BLaER1 (cell line): ENCODE measurements around the gene CALM1.
A peak's percentile ranks its signal among the peaks of the same experiment; 100 is the strongest.

Experiments
- H3K27ac ChIP-seq: shearing (Covaris generic); formaldehyde crosslinking; 2 replicates; pipeline ENCODE4 v1.8.1; 2022
- H3K27me3 ChIP-seq: shearing (Covaris generic); formaldehyde crosslinking; 2 replicates; pipeline ENCODE4 v1.8.1; 2022
- H3K36me3 ChIP-seq: shearing (Covaris generic); formaldehyde crosslinking; 2 replicates; pipeline ENCODE4 v1.8.1; 2022
- H3K4me1 ChIP-seq: shearing (Covaris generic); formaldehyde crosslinking; 2 replicates; pipeline ENCODE4 v1.8.1; 2022
- H3K4me2 ChIP-seq: shearing (Covaris generic); formaldehyde crosslinking; 2 replicates; pipeline ENCODE4 v1.8.1; 2022
- H3K4me3 ChIP-seq: shearing (Covaris generic); formaldehyde crosslinking; 2 replicates; pipeline ENCODE4 v1.8.1; 2022
- H3K9ac ChIP-seq: shearing (Covaris generic); formaldehyde crosslinking; 2 replicates; pipeline ENCODE4 v1.8.1; 2022
- H3K9me3 ChIP-seq: shearing (Covaris generic); formaldehyde crosslinking; 2 replicates; pipeline ENCODE4 v1.8.1; 2022
- H4K20me1 ChIP-seq: shearing (Covaris generic); formaldehyde crosslinking; 2 replicates; pipeline ENCODE4 v1.8.1; 2022
- Cebpa-rat ChIP-seq: shearing (Covaris generic); IDR thresholded peaks from 2 replicates; pipeline ENCODE4 v1.8.1; 2022

Gene CALM1

GRCh38 chr14:90368946-90369721 lies 27.7 kb upstream of the CALM1 start:
- H3K27ac ChIP-seq = no peak overlapping the region
- H4K20me1 ChIP-seq = no peaks in the 10 kb centered on the region
- H3K36me3 ChIP-seq = no peaks in the 10 kb centered on the region
- H3K9me3 ChIP-seq = no peaks in the 10 kb centered on the region
- H3K4me3 ChIP-seq = no peak overlapping the region
- no peak overlapping the region for H3K9ac ChIP-seq
- no peak for TF ChIP-seq Cebpa-rat
- H3K4me1 ChIP-seq = peaks cover 4% of the 10 kb centered on the region; the same call in 1 of the 2 replicates
- no peak overlapping the region for H3K4me2 ChIP-seq
- no peaks in the 10 kb centered on the region for H3K27me3 ChIP-seq

- Histone ChIP-seq H3K36me3 (no peaks in the 10 kb centered on the region), H3K4me1 (no peaks in the 10 kb centered on the region), H3K9ac (no peak overlapping the region), H3K4me3 (no peak overlapping the region), H4K20me1 (no peaks in the 10 kb centered on the region), H3K27ac (no peak overlapping the region), H3K9me3 (no peaks in the 10 kb centered on the region), H3K4me2 (no peak overlapping the region), H3K27me3 (no peaks in the 10 kb centered on the region)
- TF ChIP-seq Cebpa-rat = no peak
Observed at GRCh38 chr14:90373887-90374286, 22.9 kb upstream of the CALM1 start.

- Histone ChIP-seq H4K20me1 (no peaks in the 10 kb centered on the region), H3K36me3 (no peaks in the 10 kb centered on the region), H3K4me2 (no peak overlapping the region), H3K4me1 (no peaks in the 10 kb centered on the region), H3K9ac (no peak overlapping the region), H3K9me3 (no peaks in the 10 kb centered on the region), H3K4me3 (no peak overlapping the region), H3K27me3 (no peaks in the 10 kb centered on the region), H3K27ac (no peak overlapping the region)
- no peak for TF ChIP-seq Cebpa-rat
Observed at GRCh38 chr14:90374813-90375212, 22.0 kb upstream of the CALM1 start.

GRCh38 chr14:90375934-90376333 lies 20.9 kb upstream of the CALM1 start:
- Histone ChIP-seq H3K4me2 (no peak overlapping the region), H3K4me1 (no peaks in the 10 kb centered on the region), H3K9me3 (no peaks in the 10 kb centered on the region), H3K27me3 (no peaks in the 10 kb centered on the region), H3K9ac (no peak overlapping the region), H3K4me3 (no peak overlapping the region), H3K36me3 (no peaks in the 10 kb centered on the region), H4K20me1 (no peaks in the 10 kb centered on the region), H3K27ac (no peak overlapping the region)
- no peak for TF ChIP-seq Cebpa-rat

- H3K27ac ChIP-seq = no peak overlapping the region
- H3K4me3 ChIP-seq = no peak overlapping the region
- no peak for TF ChIP-seq Cebpa-rat
- no peak overlapping the region for H3K4me2 ChIP-seq
- no peak overlapping the region for H3K9ac ChIP-seq
- H3K4me1 ChIP-seq = peaks cover 14% of the 10 kb centered on the region
- H4K20me1 ChIP-seq = no peaks in the 10 kb centered on the region
- H3K36me3 ChIP-seq = no peaks in the 10 kb centered on the region
- H3K9me3 ChIP-seq = no peaks in the 10 kb centered on the region
- no peaks in the 10 kb centered on the region for H3K27me3 ChIP-seq
Observed at GRCh38 chr14:90378249-90378648, 18.6 kb upstream of the CALM1 start.

GRCh38 chr14:90379106-90379505 lies 17.7 kb upstream of the CALM1 start:
- H3K4me1 ChIP-seq = peaks cover 19% of the 10 kb centered on the region
- no peak overlapping the region for H3K27ac ChIP-seq
- H3K36me3 ChIP-seq = no peaks in the 10 kb centered on the region
- no peak overlapping the region for H3K9ac ChIP-seq
- H3K27me3 ChIP-seq = no peaks in the 10 kb centered on the region
- H4K20me1 ChIP-seq = no peaks in the 10 kb centered on the region
- H3K9me3 ChIP-seq = no peaks in the 10 kb centered on the region
- TF ChIP-seq Cebpa-rat = no peak
- H3K4me2 ChIP-seq = no peak overlapping the region
- H3K4me3 ChIP-seq = no peak overlapping the region

- Histone ChIP-seq H3K4me3 (no peak overlapping the region), H3K4me2 (peak overlapping the region; percentile 97), H3K36me3 (no peaks in the 10 kb centered on the region), H4K20me1 (no peaks in the 10 kb centered on the region), H3K27ac (no peak overlapping the region), H3K4me1 (peaks cover 33% of the 10 kb centered on the region), H3K9me3 (no peaks in the 10 kb centered on the region), H3K9ac (no peak overlapping the region), H3K27me3 (no peaks in the 10 kb centered on the region)
- TF ChIP-seq Cebpa-rat = no peak
Observed at GRCh38 chr14:90381011-90381786, 15.6 kb upstream of the CALM1 start.

- H3K27me3 ChIP-seq = no peaks in the 10 kb centered on the region
- peak overlapping the region; percentile 97 for H3K4me2 ChIP-seq
- no peaks in the 10 kb centered on the region for H4K20me1 ChIP-seq
- peak overlapping the region; percentile 77 for H3K4me3 ChIP-seq
- no peaks in the 10 kb centered on the region for H3K36me3 ChIP-seq
- H3K9ac ChIP-seq = peak overlapping the region; percentile 94
- peaks cover 33% of the 10 kb centered on the region for H3K4me1 ChIP-seq
- H3K27ac ChIP-seq = peak overlapping the region; percentile 99
- H3K9me3 ChIP-seq = no peaks in the 10 kb centered on the region
- TF ChIP-seq Cebpa-rat = no peak
Observed at GRCh38 chr14:90381999-90382451, 14.8 kb upstream of the CALM1 start.

- Histone ChIP-seq H3K27me3 (no peaks in the 10 kb centered on the region), H3K9me3 (no peaks in the 10 kb centered on the region), H3K4me3 (peak overlapping the region; percentile 77), H3K9ac (peak overlapping the region; percentile 94), H3K36me3 (no peaks in the 10 kb centered on the region), H4K20me1 (no peaks in the 10 kb centered on the region), H3K4me2 (peak overlapping the region; percentile 97), H3K4me1 (peaks cover 33% of the 10 kb centered on the region), H3K27ac (peak overlapping the region; percentile 99)
- no peak for TF ChIP-seq Cebpa-rat
Observed at GRCh38 chr14:90382491-90383125, 14.2 kb upstream of the CALM1 start.
